Right lobe of liver (tissue), 6 donors: ENCODE results near the gene NEDD4L. TPM values are rescaled to one million over a fixed set of nuclear protein-coding genes. Genes with fewer than 3 reads are reported as not detected.

Experiments used
- ATAC-seq, 4 donors: fragments of 200-7000 bp; cut with Tn5 transposase; one replicate each; pipeline ENCODE4 v1.9.1; 2020; ENCODE audit warnings: mild to moderate bottlenecking in 4 of 4, moderate library complexity in 4 of 4
- DNase-seq, 3 donors: peaks; one replicate each; pipeline ENCODE4 v3.0.0-alpha.2; 2020
- H3K27ac ChIP-seq, 3 donors: fragments of 200-600 bp; one replicate each; pipeline ENCODE4 v1.8.0; 2022
- H3K27me3 ChIP-seq, 2 donors: fragments of 200-600 bp; one replicate each; pipeline ENCODE4 v1.8.0; 2022
- H3K36me3 ChIP-seq, 4 donors: fragments of 200-600 bp; sonication (generic) in 1 of 4; one replicate each; pipeline versions ENCODE4 v1.5.1 to v1.8.0; 2017 to 2022; ENCODE audit warnings: control low read depth in 1 of 4
- H3K4me1 ChIP-seq, 4 donors: fragments of 200-600 bp; sonication (generic) in 1 of 4; one replicate each; pipeline versions ENCODE4 v1.5.1 to v1.8.0; 2017 to 2022; ENCODE audit warnings: control low read depth in 1 of 4
- H3K4me3 ChIP-seq, 3 donors: fragments of 200-600 bp; one replicate each; pipeline ENCODE4 v1.8.0; 2022
- H3K9me3 ChIP-seq, 4 donors: fragments of 200-600 bp; sonication (generic) in 1 of 4; one replicate each; pipeline versions ENCODE4 v1.5.1 to v1.8.0; 2017 to 2022; ENCODE audit warnings: control low read depth in 1 of 4
- POLR2A ChIP-seq: fragments of 450-650 bp; IDR thresholded peaks from one replicate; pipeline ENCODE4 v1.6.1; 2017; ENCODE audit warnings: antibody characterized with exemption, mild to moderate bottlenecking
- WGBS: methylation state at CpG from one replicate; pipeline ENCODE4 v1.1.6; 2018; ENCODE audit warnings: low coverage, low lambda C conversion rate; ENCODE audit not compliant: insufficient coverage; ENCODE audit errors: missing lambda C conversion rate; 5-methylcytosine and 5-hydroxymethylcytosine counted together
- intact Hi-C, 2 donors: fragments of 100-400 bp; cut with DNase I; formaldehyde crosslinking; loops; one replicate each; pipeline versions ENCODE4 v1.11.2 to v1.14.1; 2022
- total RNA-seq, 6 experiments: library from RNA; depleted of rRNA in 2 of 6; stranded (reverse); fragments of >200 nt in 2 of 6; fragmentation: NEBNext Ultra II Directional in 3 of 6; extraction: Animal tissue kit (Norgen Biotek cat#: 25700) in 3 of 6; gene quantifications; one replicate each; pipeline versions ENCODE4 v1.1.0 to v1.2.4, GENCODE V29; 2016 to 2023
- TF ChIP-seq, protein P1 (sequence below), 4 donors: fragments of 200-600 bp in 3 of 4; fragments of 450-650 bp in 1 of 4; IDR thresholded peaks; one replicate each; pipeline versions ENCODE4 v1.5.1 to v1.8.0; 2016 to 2022; ENCODE audit warnings: antibody characterized with exemption in 4 of 4, mild to moderate bottlenecking in 2 of 4
- donor health status: DM: no; HTN: yes; CAD: no.
- donor health status: DM: no; HTN: no; CAD: no.
- donor health status: DM: no; HTN: no; CAD: no.
- donor health status: DM: no; HTN: yes; CAD: no.
- donor health status: DM: no; HTN: yes; CAD: no.

NEDD4L gene
- total RNA-seq, 6 experiments from 2014 or later, result 21.5 to 41.0 (median 33.2) TPM

DNA sequence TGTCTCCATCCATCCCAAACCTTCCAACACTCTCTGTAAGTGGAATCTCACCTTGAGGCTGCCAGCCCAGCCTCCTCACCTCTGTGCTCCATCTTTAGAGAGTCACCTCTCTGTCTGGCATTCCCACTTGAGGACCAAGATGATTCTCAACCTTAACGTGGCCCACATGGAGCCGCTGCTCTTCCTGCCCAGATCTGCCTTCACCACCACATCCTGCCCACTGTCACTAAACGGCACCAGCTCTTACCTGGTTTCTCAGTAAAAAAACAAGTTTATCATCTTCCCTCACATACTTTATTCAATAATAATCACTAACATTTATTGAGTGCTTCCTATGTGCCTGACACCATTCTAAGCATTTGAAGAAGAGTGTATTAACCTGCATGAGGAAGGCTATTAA, 80.4 kb downstream of the NEDD4L start:
- no peaks in the 10 kb centered on the region for H3K27me3 ChIP-seq
- no peak overlapping the region for H3K4me3 ChIP-seq
- no peak for ATAC-seq
- peaks cover 0 to 13% (median 5%) of the 10 kb centered on the region in 4 donors for H3K4me1 ChIP-seq
- no peak overlapping the region for H3K27ac ChIP-seq
- no peak for DNase-seq
- H3K36me3 ChIP-seq, result no peaks in the 10 kb centered on the region
- intact Hi-C loops, result loop anchor here (10.0 kb wide), 3 partner anchors 80 to 240 kb away; partner anchors contain the start of gene NEDD4L (in 1 of the 2)
- 29% methylated on average over 3 of the region's 3 CpGs for WGBS
- no peaks in the 10 kb centered on the region for H3K9me3 ChIP-seq
- no peak for TF ChIP-seq POLR2A
- TF ChIP-seq, protein P1, sequence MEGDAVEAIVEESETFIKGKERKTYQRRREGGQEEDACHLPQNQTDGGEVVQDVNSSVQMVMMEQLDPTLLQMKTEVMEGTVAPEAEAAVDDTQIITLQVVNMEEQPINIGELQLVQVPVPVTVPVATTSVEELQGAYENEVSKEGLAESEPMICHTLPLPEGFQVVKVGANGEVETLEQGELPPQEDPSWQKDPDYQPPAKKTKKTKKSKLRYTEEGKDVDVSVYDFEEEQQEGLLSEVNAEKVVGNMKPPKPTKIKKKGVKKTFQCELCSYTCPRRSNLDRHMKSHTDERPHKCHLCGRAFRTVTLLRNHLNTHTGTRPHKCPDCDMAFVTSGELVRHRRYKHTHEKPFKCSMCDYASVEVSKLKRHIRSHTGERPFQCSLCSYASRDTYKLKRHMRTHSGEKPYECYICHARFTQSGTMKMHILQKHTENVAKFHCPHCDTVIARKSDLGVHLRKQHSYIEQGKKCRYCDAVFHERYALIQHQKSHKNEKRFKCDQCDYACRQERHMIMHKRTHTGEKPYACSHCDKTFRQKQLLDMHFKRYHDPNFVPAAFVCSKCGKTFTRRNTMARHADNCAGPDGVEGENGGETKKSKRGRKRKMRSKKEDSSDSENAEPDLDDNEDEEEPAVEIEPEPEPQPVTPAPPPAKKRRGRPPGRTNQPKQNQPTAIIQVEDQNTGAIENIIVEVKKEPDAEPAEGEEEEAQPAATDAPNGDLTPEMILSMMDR (IDR thresholded peaks at IDR 0.05), result no peak

DNA sequence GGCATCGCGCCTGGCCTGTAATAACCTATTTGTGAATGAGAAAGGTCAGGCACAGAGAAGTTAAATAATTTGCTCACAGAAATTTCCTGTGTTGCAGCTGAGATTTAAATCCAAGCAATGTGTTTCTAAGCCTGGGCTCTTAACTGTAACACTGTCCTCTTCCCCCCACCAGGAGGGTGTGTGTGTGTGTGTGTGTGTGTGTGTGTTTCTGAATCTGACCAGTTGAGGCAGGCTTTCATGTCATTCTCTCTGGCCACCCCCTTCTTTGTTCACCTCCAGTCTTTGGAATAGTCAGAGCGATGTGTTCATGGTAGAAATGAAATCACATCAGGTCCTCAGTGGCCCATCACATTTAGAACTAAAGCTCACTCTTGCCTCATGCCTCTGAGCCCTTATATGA, 81.2 kb downstream of the NEDD4L start:
- no peaks in the 10 kb centered on the region for H3K27me3 ChIP-seq

DNA sequence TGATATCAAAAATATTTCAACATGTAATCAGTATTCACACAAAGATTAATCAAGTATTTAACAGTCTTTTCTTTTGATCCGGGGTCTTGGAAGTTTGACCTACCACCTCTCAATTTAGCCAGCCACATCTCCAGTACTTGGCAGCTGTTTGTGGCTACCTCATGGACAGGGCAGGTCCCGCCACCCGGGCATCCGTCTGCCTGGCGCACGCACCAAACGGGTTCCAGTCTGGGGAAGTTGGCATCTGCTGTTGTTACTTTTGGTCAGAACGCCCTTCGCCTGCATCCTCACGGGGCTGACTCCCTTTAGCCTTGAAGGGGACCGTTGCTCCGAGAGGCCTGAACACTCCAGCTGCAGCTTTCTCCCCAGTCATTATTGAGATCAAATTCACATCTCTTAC, 81.7 kb downstream of the NEDD4L start:
- intact Hi-C loops, result loop anchor here (10.0 kb wide), 3 partner anchors 81 to 241 kb away; partner anchors contain the start of gene NEDD4L (in 1 of the 2)
- no peak for ATAC-seq

More for the DNA sequence above, 81.2 kb downstream of the NEDD4L start:
- ATAC-seq (no peak), DNase-seq (no peak)
- no peak for TF ChIP-seq POLR2A
- TF ChIP-seq, protein P1 (IDR thresholded peaks at IDR 0.05), result no peak
- peaks cover 0 to 13% (median 5%) of the 10 kb centered on the region in 4 donors for H3K4me1 ChIP-seq
- H3K36me3 ChIP-seq, result no peaks in the 10 kb centered on the region
- no peak overlapping the region for H3K27ac ChIP-seq
- no peaks in the 10 kb centered on the region for H3K9me3 ChIP-seq
- 92% methylated on average over 2 of the region's 3 CpGs for WGBS
- H3K4me3 ChIP-seq, result no peak overlapping the region
- intact Hi-C loops, result loop anchor here (10.0 kb wide), 3 partner anchors 80 to 240 kb away; partner anchors contain the start of gene NEDD4L (in 1 of the 2)

DNA sequence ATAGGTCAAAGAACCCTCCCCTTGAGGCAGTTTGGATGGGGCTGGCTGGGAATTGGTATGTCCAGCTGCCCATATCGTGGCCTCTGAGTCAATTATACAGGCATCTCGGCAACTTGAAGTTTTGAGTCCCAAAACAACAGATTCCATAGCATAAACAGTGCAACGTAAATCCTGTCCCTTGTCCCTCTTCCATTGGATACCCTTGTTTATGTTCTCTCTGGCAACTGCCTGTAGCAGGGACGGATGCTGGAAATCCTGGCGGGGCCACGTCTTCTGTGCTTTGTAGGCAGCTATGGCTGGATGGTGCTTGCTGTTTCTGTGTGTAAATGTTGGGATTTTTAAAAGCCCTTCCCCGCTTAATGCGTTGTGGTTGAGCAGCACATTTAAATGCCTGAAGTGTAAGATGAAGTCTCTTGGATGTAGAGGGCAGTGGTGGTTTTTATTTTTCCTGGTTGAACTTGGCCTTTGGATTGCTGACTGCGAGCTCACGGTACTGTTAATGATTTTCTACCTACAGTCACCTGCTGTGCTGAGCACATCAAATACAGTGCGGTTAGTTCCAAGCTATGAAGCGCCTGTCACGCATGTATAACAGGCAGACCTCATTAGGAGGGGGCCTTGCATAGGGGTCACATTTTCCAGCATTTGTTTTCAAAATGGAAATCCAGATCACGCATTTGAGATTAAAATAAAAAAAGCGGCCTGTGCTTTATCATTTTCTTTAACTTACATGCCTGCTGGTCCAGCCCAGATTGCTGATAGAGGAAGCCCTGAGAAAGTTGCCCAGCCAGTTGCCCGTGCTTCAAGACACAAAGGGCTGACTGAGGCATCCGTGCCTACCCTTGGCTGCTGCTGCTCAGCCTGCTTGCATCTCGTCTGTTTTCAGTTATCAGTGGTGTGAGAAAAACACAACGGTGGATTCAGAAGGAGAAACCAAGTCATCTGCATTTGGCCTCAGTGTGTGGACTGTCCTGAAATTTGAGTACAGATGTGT, 84.7 kb downstream of the NEDD4L start:
- Histone ChIP-seq H3K36me3 (no peaks in the 10 kb centered on the region), H3K4me3 (no peak overlapping the region), H3K27ac (peak overlapping the region; percentile 12 to 60 (median 28)), H3K27me3 (no peaks in the 10 kb centered on the region), H3K9me3 (no peaks in the 10 kb centered on the region), H3K4me1 (peaks cover 0 to 13% (median 5%) of the 10 kb centered on the region in 4 donors)
- DNase-seq, result peak in 1 of 3 donors; percentile 55
- peak; percentile 96 to 99 (median 96) for ATAC-seq
- intact Hi-C loops, result loop anchor here (10.0 kb wide), 3 partner anchors 84 to 244 kb away; partner anchors contain the start of gene NEDD4L (in 1 of the 2)
- TF ChIP-seq, protein P1 (IDR thresholded peaks at IDR 0.05), result peak in 2 of 4 donors; percentile 18 to 22
- TF ChIP-seq POLR2A, result no peak
- 42% methylated on average over 19 of the region's 19 CpGs for WGBS

More for the DNA sequence above, 81.7 kb downstream of the NEDD4L start:
- H3K27me3 ChIP-seq, result no peaks in the 10 kb centered on the region
- WGBS, result 83% methylated on average over 12 of the region's 12 CpGs
- no peak overlapping the region for H3K27ac ChIP-seq
- no peak overlapping the region for H3K4me3 ChIP-seq
- no peaks in the 10 kb centered on the region for H3K36me3 ChIP-seq
- peaks cover 0 to 13% (median 5%) of the 10 kb centered on the region in 4 donors for H3K4me1 ChIP-seq
- TF ChIP-seq, protein P1 (IDR thresholded peaks at IDR 0.05), result no peak
- no peak for TF ChIP-seq POLR2A
- H3K9me3 ChIP-seq, result no peaks in the 10 kb centered on the region
- no peak for DNase-seq
